Measurements from ENCODE around the gene ARHGAP15. TPM values are rescaled to one million over a fixed set of nuclear protein-coding genes. Genes with fewer than 3 reads are reported as not detected.

ARHGAP15 gene
- total and polyA plus RNA-seq, 2 experiments from 2014 or later: 0.26 TPM; not detected in 1

GRCh38 chr2:143497726-143498125 is 368.5 kb downstream of the ARHGAP15 start:
- Mint-ChIP-seq H3K9me3 (peaks cover 7% of the 10 kb centered on the region; the same call in 2 of the 3 replicates), H3K27ac (no peak overlapping the region), H3K4me1 (no peaks in the 10 kb centered on the region), H3K27me3 (ENCODE audit: insufficient read depth, low read depth, poor library complexity) (peaks cover 4% of the 10 kb centered on the region), H3K4me3 (no peak overlapping the region), H3K36me3 (ENCODE audit: low read depth) (no peaks in the 10 kb centered on the region; the same call in 2 of the 3 replicates)
- Histone ChIP-seq H3K27ac (ENCODE audit: low read depth) (no peak overlapping the region), H3K4me2 (no peak overlapping the region), H3K4me1 (ENCODE audit: insufficient read depth) (no peaks in the 10 kb centered on the region), H4K20me1 (replicated peaks; ENCODE audit: insufficient read depth) (no peaks in the 10 kb centered on the region), H3K9me2 (ENCODE audit: insufficient read depth) (0 out of 2 replicates have a peak, but pooled peaks cover 3% of the 10 kb centered on the region), H3K4me3 (no peak overlapping the region), H3K36me3 (ENCODE audit: insufficient read depth) (no peaks in the 10 kb centered on the region), H3K79me2 (replicated peaks; ENCODE audit: insufficient read depth) (no peaks in the 10 kb centered on the region), H2AFZ (no peak overlapping the region), H3K27me3 (ENCODE audit: insufficient read depth) (no peaks in the 10 kb centered on the region), H3F3A (replicated peaks; ENCODE audit: low read depth) (no peaks in the 10 kb centered on the region)
- DNase-seq (ENCODE audit: low spot score): no peak
- ATAC-seq: no peak
- TF ChIP-seq CTCF (conservative IDR thresholded peaks at IDR 0.05; ENCODE audit: low read depth in 2 of 2): no peak

- Histone ChIP-seq H3K4me1 (ENCODE audit: insufficient read depth) (no peaks in the 10 kb centered on the region), H2AFZ (no peak overlapping the region), H3K27ac (ENCODE audit: low read depth) (no peak overlapping the region), H3K4me3 (no peak overlapping the region), H3K27me3 (ENCODE audit: insufficient read depth) (no peaks in the 10 kb centered on the region), H3K4me2 (no peak overlapping the region), H3K9me2 (ENCODE audit: insufficient read depth) (0 out of 2 replicates have a peak, but pooled peaks cover 3% of the 10 kb centered on the region), H3K36me3 (ENCODE audit: insufficient read depth) (no peaks in the 10 kb centered on the region), H4K20me1 (replicated peaks; ENCODE audit: insufficient read depth) (no peaks in the 10 kb centered on the region), H3F3A (replicated peaks; ENCODE audit: low read depth) (no peaks in the 10 kb centered on the region), H3K79me2 (replicated peaks; ENCODE audit: insufficient read depth) (no peaks in the 10 kb centered on the region)
- ATAC-seq: no peak
- no peak for TF ChIP-seq ZNF462 (CRISPR knock-in tag; IDR thresholded peaks at IDR 0.05)
- no peak for TF ChIP-seq CREB1 (CRISPR knock-in tag; IDR thresholded peaks at IDR 0.05; ENCODE audit: low read depth)
- TF ChIP-seq JUNB (IDR thresholded peaks at IDR 0.05; ENCODE audit: unreplicated experiment): no peak
- no peak for TF ChIP-seq ETS1 (IDR thresholded peaks at IDR 0.05)
- no peak for TF ChIP-seq STAT1 (IDR thresholded peaks at IDR 0.05; ENCODE audit: unreplicated experiment)
- no peak for TF ChIP-seq ZNF331 (CRISPR knock-in tag; IDR thresholded peaks at IDR 0.05; ENCODE audit: low read depth)
- no peak for TF ChIP-seq EZH2 (IDR thresholded peaks at IDR 0.05; ENCODE audit: low read depth, unreplicated experiment)
- TF ChIP-seq EZH2phosphoT487 (IDR thresholded peaks at IDR 0.05; ENCODE audit: unreplicated experiment): no peak
- Mint-ChIP-seq H3K4me3 (no peak overlapping the region), H3K4me1 (no peaks in the 10 kb centered on the region), H3K27me3 (ENCODE audit: insufficient read depth, low read depth, poor library complexity) (peaks cover 4% of the 10 kb centered on the region), H3K36me3 (ENCODE audit: low read depth) (no peaks in the 10 kb centered on the region; the same call in 2 of the 3 replicates), H3K27ac (no peak overlapping the region), H3K9me3 (peaks cover 7% of the 10 kb centered on the region; the same call in 2 of the 3 replicates)
- DNase-seq (ENCODE audit: low spot score): no peak
Observed at GRCh38 chr2:143498496-143498895, 369.3 kb downstream of the ARHGAP15 start.

All from GM23338 (cell line).